Mesenchymal stem cell (in vitro differentiated cells and primary cell): ENCODE results near the gene FLRT1.

ENCODE experiments used
- DNase-seq: peaks from one replicate; pipeline ENCODE4 v3.0.0-alpha.2; 2013
- H2AFZ ChIP-seq: one replicate; pipeline ENCODE4 v1.6.1; 2013; ENCODE audit warnings: low read depth, mild to moderate bottlenecking, control low read depth, inconsistent platforms, low read length, moderate library complexity
- H2AK5ac ChIP-seq: 2 replicates; pipeline ENCODE4 v1.6.1; 2013; ENCODE audit warnings: low read length, moderate library complexity, mild to moderate bottlenecking, inconsistent platforms; ENCODE audit not compliant: severe bottlenecking
- H2BK120ac ChIP-seq: one replicate; pipeline ENCODE4 v1.6.1; 2013; ENCODE audit warnings: low read depth, mild to moderate bottlenecking, inconsistent platforms, low read length, moderate library complexity
- H2BK12ac ChIP-seq, 2 experiments: one replicate each; pipeline ENCODE4 v1.6.1; 2013; ENCODE audit warnings: inconsistent platforms in 2 of 2, low read length in 2 of 2, mild to moderate bottlenecking in 2 of 2, moderate library complexity in 2 of 2, control low read depth in 1 of 2
- H2BK15ac ChIP-seq: one replicate; pipeline ENCODE4 v1.6.1; 2013; ENCODE audit warnings: mild to moderate bottlenecking, low read depth, inconsistent platforms; ENCODE audit not compliant: poor library complexity, severe bottlenecking
- H2BK5ac ChIP-seq: 2 replicates; pipeline ENCODE4 v1.6.1; 2013; ENCODE audit warnings: low read depth, mild to moderate bottlenecking, low read length, control low read depth, inconsistent platforms; ENCODE audit not compliant: poor library complexity, severe bottlenecking
- H3K14ac ChIP-seq, 2 experiments: one replicate each; pipeline ENCODE4 v1.6.1; 2013; ENCODE audit warnings: inconsistent platforms in 2 of 2, low read length in 2 of 2, control low read depth in 1 of 2, mild to moderate bottlenecking in 1 of 2, moderate library complexity in 1 of 2
- H3K18ac ChIP-seq, 2 experiments: one replicate each; pipeline ENCODE4 v1.6.1; 2013; ENCODE audit warnings: inconsistent platforms in 2 of 2, low read length in 2 of 2, control low read depth in 1 of 2, low read depth in 1 of 2, mild to moderate bottlenecking in 1 of 2
- H3K23ac ChIP-seq, 2 experiments: one replicate each; pipeline ENCODE4 v1.6.1; 2013; ENCODE audit warnings: inconsistent platforms in 2 of 2, low read length in 2 of 2, mild to moderate bottlenecking in 2 of 2, moderate library complexity in 2 of 2, control low read depth in 1 of 2
- H3K27ac ChIP-seq: 2 replicates; pipeline ENCODE4 v1.5.1; 2013; ENCODE audit warnings: mild to moderate bottlenecking, moderate library complexity, low read length, control low read depth, inconsistent platforms; ENCODE audit not compliant: poor library complexity, severe bottlenecking
- H3K27me3 ChIP-seq, 2 experiments: 2 replicates each; pipeline versions ENCODE4 v1.6.1 to v1.7.0; 2013; ENCODE audit warnings: low read length in 2 of 2, mild to moderate bottlenecking in 2 of 2, moderate library complexity in 2 of 2, control low read depth in 1 of 2, inconsistent platforms in 1 of 2; ENCODE audit not compliant: control insufficient read depth in 1 of 2, insufficient read depth in 1 of 2
- H3K36me3 ChIP-seq, 2 experiments: 2 replicates each; pipeline versions ENCODE4 v1.6.1 to v1.7.0; 2013; ENCODE audit warnings: low read length in 2 of 2, control low read depth in 1 of 2, inconsistent platforms in 1 of 2, low read depth in 1 of 2, mild to moderate bottlenecking in 1 of 2; ENCODE audit not compliant: insufficient read depth in 2 of 2, control insufficient read depth in 1 of 2
- H3K4ac ChIP-seq, 2 experiments: one replicate each; pipeline ENCODE4 v1.6.1; 2013; ENCODE audit warnings: inconsistent platforms in 2 of 2, low read length in 2 of 2, mild to moderate bottlenecking in 2 of 2, moderate library complexity in 2 of 2, control low read depth in 1 of 2, low read depth in 1 of 2
- H3K4me1 ChIP-seq: 2 replicates; pipeline ENCODE4 v1.6.1; 2013; ENCODE audit warnings: low read depth, low read length, control low read depth; ENCODE audit not compliant: control insufficient read depth, insufficient read depth
- H3K4me2 ChIP-seq: 2 replicates; pipeline ENCODE4 v1.6.1; 2013; ENCODE audit warnings: low read length, mild to moderate bottlenecking, inconsistent platforms; ENCODE audit not compliant: poor library complexity, severe bottlenecking
- H3K4me3 ChIP-seq, 2 experiments: 2 replicates each; pipeline versions ENCODE4 v1.5.1 to v1.7.0; 2013; ENCODE audit warnings: low read length in 2 of 2, mild to moderate bottlenecking in 2 of 2, control low read depth in 1 of 2, low read depth in 1 of 2; ENCODE audit not compliant: insufficient read depth in 1 of 2
- H3K79me1 ChIP-seq: replicated peaks from 2 replicates; pipeline ENCODE4 v1.6.1; 2013; ENCODE audit warnings: mild to moderate bottlenecking, control low read depth, low read length, inconsistent platforms; ENCODE audit not compliant: poor library complexity, severe bottlenecking
- H3K9ac ChIP-seq: 2 replicates; pipeline ENCODE4 v1.7.0; 2013; ENCODE audit warnings: mild to moderate bottlenecking, low read length, moderate library complexity
- H3K9me3 ChIP-seq: 2 replicates; pipeline ENCODE4 v1.7.0; 2013; ENCODE audit warnings: mild to moderate bottlenecking, low read length; ENCODE audit not compliant: control insufficient read depth
- H4K8ac ChIP-seq: one replicate; pipeline ENCODE4 v1.6.1; 2013; ENCODE audit warnings: inconsistent platforms, mild to moderate bottlenecking, low read length, moderate library complexity
- H4K91ac ChIP-seq: one replicate; pipeline ENCODE4 v1.6.1; 2013; ENCODE audit warnings: mild to moderate bottlenecking, low read length, inconsistent platforms
- WGBS: methylation state at CpG from one replicate; pipeline ENCODE4 v1.1.7; 2013; ENCODE audit warnings: mixed read lengths; 5-methylcytosine and 5-hydroxymethylcytosine counted together

FLRT1 gene

GRCh38 chr11:64060861-64061444 is 25.2 kb downstream of the FLRT1 start:
- Histone ChIP-seq H3K27me3 (peaks cover 4 to 52% of the 10 kb centered on the region in 2 experiments), H2AK5ac (no peak overlapping the region)
- WGBS: 7% methylated on average over 29 of the region's 42 CpGs

GRCh38 chr11:64062185-64063039 is 26.7 kb downstream of the FLRT1 start:
- no peak overlapping the region for H4K91ac ChIP-seq
- no peak overlapping the region for H3K14ac ChIP-seq
- H2BK12ac ChIP-seq: no peak overlapping the region
- no peak overlapping the region for H2BK15ac ChIP-seq
- no peak overlapping the region for H2BK5ac ChIP-seq
- H3K18ac ChIP-seq: no peak overlapping the region
- WGBS: 81% methylated on average over 16 of the region's 16 CpGs
- no peaks in the 10 kb centered on the region for H3K36me3 ChIP-seq
- H4K8ac ChIP-seq: no peak overlapping the region
- no peak overlapping the region for H3K4ac ChIP-seq
- no peak overlapping the region for H3K9ac ChIP-seq
- H2AFZ ChIP-seq: no peak overlapping the region
- no peak overlapping the region for H2AK5ac ChIP-seq
- H3K4me1 ChIP-seq: peaks cover 16% of the 10 kb centered on the region
- DNase-seq: no peak
- peaks cover 11 to 58% of the 10 kb centered on the region in 2 experiments for H3K27me3 ChIP-seq
- H3K4me3 ChIP-seq: no peak overlapping the region
- no peaks in the 10 kb centered on the region for H3K79me1 ChIP-seq
- no peak overlapping the region for H3K23ac ChIP-seq
- H3K9me3 ChIP-seq: no peaks in the 10 kb centered on the region
- H3K4me2 ChIP-seq: no peak overlapping the region
- no peak overlapping the region for H2BK120ac ChIP-seq
- no peak overlapping the region for H3K27ac ChIP-seq

More at GRCh38 chr11:64060861-64061444, 25.2 kb downstream of the FLRT1 start:
- no peak overlapping the region for H4K8ac ChIP-seq
- H2BK12ac ChIP-seq: no peak overlapping the region
- peak overlapping the region; percentile 79 for H3K9ac ChIP-seq
- no peak overlapping the region for H4K91ac ChIP-seq
- no peaks in the 10 kb centered on the region for H3K36me3 ChIP-seq
- H2BK15ac ChIP-seq: no peak overlapping the region
- H2BK120ac ChIP-seq: no peak overlapping the region
- H3K9me3 ChIP-seq: no peaks in the 10 kb centered on the region
- no peak overlapping the region for H2BK5ac ChIP-seq
- no peaks in the 10 kb centered on the region for H3K79me1 ChIP-seq
- DNase-seq: peak; percentile 43
- H3K18ac ChIP-seq: peak overlapping the region; percentile 34 to 49
- H3K23ac ChIP-seq: peak overlapping the region in 1 of 2 experiments; percentile 87
- peak overlapping the region; percentile 85 for H3K4me2 ChIP-seq
- H3K4me1 ChIP-seq: peaks cover 18% of the 10 kb centered on the region
- H3K27ac ChIP-seq: no peak overlapping the region
- no peak overlapping the region for H3K14ac ChIP-seq
- H2AFZ ChIP-seq: no peak overlapping the region
- H3K4me3 ChIP-seq: peak overlapping the region; percentile 47 to 84
- no peak overlapping the region for H3K4ac ChIP-seq

GRCh38 chr11:64063777-64064176 is 28.0 kb downstream of the FLRT1 start:
- DNase-seq: no peak
- no peak overlapping the region for H2BK15ac ChIP-seq
- peaks cover 19 to 68% of the 10 kb centered on the region in 2 experiments for H3K27me3 ChIP-seq
- peaks cover 8% of the 10 kb centered on the region for H3K4me1 ChIP-seq
- H2AK5ac ChIP-seq: no peak overlapping the region
- H3K14ac ChIP-seq: no peak overlapping the region
- no peak overlapping the region for H4K91ac ChIP-seq
- H4K8ac ChIP-seq: no peak overlapping the region
- no peak overlapping the region for H3K27ac ChIP-seq
- no peaks in the 10 kb centered on the region for H3K36me3 ChIP-seq
- WGBS: 84% methylated on average over 10 of the region's 13 CpGs
- no peak overlapping the region for H3K18ac ChIP-seq
- H3K23ac ChIP-seq: no peak overlapping the region
- no peak overlapping the region for H3K9ac ChIP-seq
- H2BK5ac ChIP-seq: no peak overlapping the region
- no peak overlapping the region for H3K4me3 ChIP-seq
- no peak overlapping the region for H2BK12ac ChIP-seq
- no peak overlapping the region for H2AFZ ChIP-seq
- no peaks in the 10 kb centered on the region for H3K79me1 ChIP-seq
- H2BK120ac ChIP-seq: no peak overlapping the region
- no peaks in the 10 kb centered on the region for H3K9me3 ChIP-seq
- no peak overlapping the region for H3K4me2 ChIP-seq
- H3K4ac ChIP-seq: no peak overlapping the region

- Histone ChIP-seq H2BK12ac (no peak overlapping the region), H2AFZ (no peak overlapping the region), H3K9me3 (no peaks in the 10 kb centered on the region), H3K4me3 (no peak overlapping the region), H3K27me3 (peaks cover 19 to 70% of the 10 kb centered on the region in 2 experiments), H3K23ac (no peak overlapping the region), H2BK120ac (no peak overlapping the region), H3K4me1 (peaks cover 6% of the 10 kb centered on the region), H3K9ac (no peak overlapping the region), H4K91ac (no peak overlapping the region), H3K14ac (no peak overlapping the region), H3K79me1 (no peaks in the 10 kb centered on the region), H3K18ac (no peak overlapping the region), H3K4ac (no peak overlapping the region), H2BK15ac (no peak overlapping the region), H3K4me2 (no peak overlapping the region), H2BK5ac (no peak overlapping the region), H3K27ac (no peak overlapping the region), H2AK5ac (no peak overlapping the region), H3K36me3 (no peaks in the 10 kb centered on the region), H4K8ac (no peak overlapping the region)
- WGBS: 90% methylated on average over 17 of the region's 17 CpGs
- DNase-seq: no peak
Observed at GRCh38 chr11:64064374-64065140, 28.8 kb downstream of the FLRT1 start.
